Left lung (tissue), 10 donors: ENCODE measurements around the gene WNK1. TPM values are rescaled to one million over a fixed set of nuclear protein-coding genes. Genes with fewer than 3 reads are reported as not detected.

ENCODE experiments used
- ATAC-seq: fragments of 200-7000 bp; cut with Tn5 transposase; one replicate; pipeline ENCODE4 v1.9.1; 2020; ENCODE audit warnings: moderate library complexity
- DNase-seq, 4 donors: peaks; one replicate each; pipeline ENCODE4 v3.0.0-alpha.2; 2013 to 2020
- H3K27ac ChIP-seq, 2 donors: fragments of 200-600 bp; sonication (generic) in 1 of 2; one replicate each; pipeline versions ENCODE4 v1.5.0 to v1.8.0; 2020 to 2021
- H3K27me3 ChIP-seq, 2 donors: fragments of 200-600 bp; sonication (generic) in 1 of 2; one replicate each; pipeline versions ENCODE4 v1.5.0 to v1.8.0; 2020 to 2021
- H3K36me3 ChIP-seq, 2 donors: fragments of 200-600 bp; sonication (generic) in 1 of 2; one replicate each; pipeline versions ENCODE4 v1.5.0 to v1.8.0; 2020 to 2021
- H3K4me1 ChIP-seq, 2 donors: fragments of 200-600 bp; one replicate each; pipeline ENCODE4 v1.8.0; 2021
- H3K4me3 ChIP-seq, 2 donors: fragments of 200-600 bp; sonication (generic) in 1 of 2; one replicate each; pipeline versions ENCODE4 v1.5.0 to v1.8.0; 2020 to 2021; ENCODE audit warnings: mild to moderate bottlenecking in 1 of 2
- H3K9me3 ChIP-seq, 2 donors: fragments of 200-600 bp; sonication (generic) in 1 of 2; one replicate each; pipeline versions ENCODE4 v1.5.0 to v1.8.0; 2020 to 2021
- intact Hi-C, 2 donors: fragments of 100-400 bp; cut with DNase I; formaldehyde crosslinking; loops; one replicate each; pipeline versions ENCODE4 v1.11.2 to v1.14.2; 2022
- polyA plus RNA-seq, 6 donors: library from polyadenylated mRNA; unstranded; fragments of 120-200 nt; gene quantifications; one replicate each; pipeline ENCODE4 v1.2.1, GENCODE V29; 2013; ENCODE audit not compliant: insufficient read length in 6 of 6
- total RNA-seq, 2 donors: library from RNA; stranded (reverse); fragmentation: NEBNext Ultra II Directional; extraction: Animal tissue kit (Norgen Biotek cat#: 25700); gene quantifications; one replicate each; pipeline ENCODE4 v1.2.1, GENCODE V29; 2021
- TF ChIP-seq, protein P1 (sequence below), 2 donors: fragments of 200-600 bp; sonication (generic) in 1 of 2; IDR thresholded peaks; one replicate each; pipeline versions ENCODE4 v1.5.0 to v1.8.0; 2021; ENCODE audit warnings: antibody characterized with exemption in 2 of 2
- donor health status: DM: no; HTN: yes; CAD: no.
- donor health status: DM: no; HTN: no; CAD: no.

WNK1 gene
- total and polyA plus RNA-seq, 8 donors, result 94.4 to 245 (median 111) TPM

DNA sequence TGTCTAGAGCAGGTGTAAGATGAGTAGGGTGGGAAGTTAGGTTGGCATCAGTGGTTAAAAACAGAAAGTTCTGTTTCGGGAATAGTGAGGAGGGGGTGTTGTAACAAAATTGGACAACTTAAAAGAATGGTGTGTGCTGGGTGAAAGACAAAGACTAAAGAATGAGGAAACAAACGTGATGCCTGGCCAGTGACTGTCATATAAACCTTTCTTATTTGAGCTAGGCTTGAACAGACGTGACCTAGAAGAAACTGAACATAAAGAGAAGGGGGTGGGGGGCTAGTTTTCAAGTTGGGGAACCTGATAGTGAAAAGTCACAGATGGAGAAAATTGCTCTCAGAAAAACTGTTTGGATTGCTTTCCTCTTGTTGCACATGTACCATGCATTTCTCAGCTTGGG is 157.5 kb downstream of the WNK1 start:
- no peaks in the 10 kb centered on the region for H3K9me3 ChIP-seq
- ATAC-seq (no peak), DNase-seq (no peak)
- no peak overlapping the region for H3K4me3 ChIP-seq
- peaks cover 8 to 98% of the 10 kb centered on the region in 2 donors for H3K36me3 ChIP-seq
- TF ChIP-seq, protein P1, sequence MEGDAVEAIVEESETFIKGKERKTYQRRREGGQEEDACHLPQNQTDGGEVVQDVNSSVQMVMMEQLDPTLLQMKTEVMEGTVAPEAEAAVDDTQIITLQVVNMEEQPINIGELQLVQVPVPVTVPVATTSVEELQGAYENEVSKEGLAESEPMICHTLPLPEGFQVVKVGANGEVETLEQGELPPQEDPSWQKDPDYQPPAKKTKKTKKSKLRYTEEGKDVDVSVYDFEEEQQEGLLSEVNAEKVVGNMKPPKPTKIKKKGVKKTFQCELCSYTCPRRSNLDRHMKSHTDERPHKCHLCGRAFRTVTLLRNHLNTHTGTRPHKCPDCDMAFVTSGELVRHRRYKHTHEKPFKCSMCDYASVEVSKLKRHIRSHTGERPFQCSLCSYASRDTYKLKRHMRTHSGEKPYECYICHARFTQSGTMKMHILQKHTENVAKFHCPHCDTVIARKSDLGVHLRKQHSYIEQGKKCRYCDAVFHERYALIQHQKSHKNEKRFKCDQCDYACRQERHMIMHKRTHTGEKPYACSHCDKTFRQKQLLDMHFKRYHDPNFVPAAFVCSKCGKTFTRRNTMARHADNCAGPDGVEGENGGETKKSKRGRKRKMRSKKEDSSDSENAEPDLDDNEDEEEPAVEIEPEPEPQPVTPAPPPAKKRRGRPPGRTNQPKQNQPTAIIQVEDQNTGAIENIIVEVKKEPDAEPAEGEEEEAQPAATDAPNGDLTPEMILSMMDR (IDR thresholded peaks at IDR 0.05), result no peak
- H3K4me1 ChIP-seq, result peaks cover 0 to 21% of the 10 kb centered on the region in 2 donors
- no peak overlapping the region for H3K27ac ChIP-seq
- intact Hi-C loops, result no loop called here
- H3K27me3 ChIP-seq, result no peaks in the 10 kb centered on the region

DNA sequence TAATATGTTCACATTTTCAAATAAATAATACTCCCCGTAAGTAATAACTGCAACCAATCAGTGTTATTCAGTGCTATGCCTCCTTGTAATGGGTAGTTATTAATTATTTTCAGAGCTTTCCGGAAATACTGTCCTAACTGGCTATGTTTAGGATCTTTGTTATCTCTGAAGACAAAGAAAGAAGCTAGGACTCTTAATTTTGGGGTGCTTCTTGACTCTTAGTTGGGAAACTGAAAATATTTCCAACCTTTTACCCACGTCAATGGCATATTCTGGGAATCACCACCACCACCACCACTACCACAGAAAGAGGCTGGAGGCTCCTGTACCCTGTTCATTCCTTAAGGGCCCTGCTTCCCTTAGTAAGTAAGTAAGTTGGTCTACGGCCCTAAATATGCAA is 158.0 kb downstream of the WNK1 start:
- ATAC-seq, result no peak
- TF ChIP-seq, protein P1 (IDR thresholded peaks at IDR 0.05), result no peak
- no peak overlapping the region for H3K27ac ChIP-seq

DNA sequence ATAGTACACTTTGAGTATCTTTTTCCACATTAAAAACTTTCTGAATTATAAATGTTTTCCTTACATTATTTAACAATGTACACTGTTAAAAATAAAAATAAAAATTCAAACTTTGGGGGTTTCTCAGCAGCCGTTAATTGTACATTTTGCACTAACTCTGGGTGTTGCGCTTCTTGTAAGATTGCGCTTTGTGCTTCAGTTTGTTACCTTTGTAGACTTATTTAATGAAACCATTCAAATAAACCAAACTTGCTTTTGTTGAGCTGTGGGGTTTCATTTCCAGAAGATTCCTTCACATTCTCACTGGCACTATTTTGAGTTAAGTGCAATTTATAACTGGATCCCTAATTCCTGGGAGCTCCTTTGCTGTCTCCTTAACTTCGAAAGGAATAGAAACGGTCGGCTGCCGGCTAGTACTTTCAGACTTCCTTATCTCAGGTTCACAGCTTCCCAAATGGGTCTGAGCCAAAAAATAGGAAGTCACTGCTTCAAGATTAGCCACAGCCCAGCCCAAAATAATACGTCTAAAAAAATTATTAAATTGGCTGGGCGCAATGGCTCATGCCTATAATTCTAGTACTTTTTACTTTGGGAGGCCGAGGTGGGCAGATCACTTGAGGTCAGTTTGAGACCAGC is 158.9 kb downstream of the WNK1 start:
- DNase-seq, result no peak
- Histone ChIP-seq H3K27ac (peak overlapping the region in 1 of 2 donors; percentile 18), H3K4me3 (no peak overlapping the region), H3K27me3 (no peaks in the 10 kb centered on the region), H3K36me3 (peaks cover 8 to 98% of the 10 kb centered on the region in 2 donors), H3K9me3 (no peaks in the 10 kb centered on the region), H3K4me1 (peaks cover 0 to 18% of the 10 kb centered on the region in 2 donors)
- intact Hi-C loops, result no loop called here
- TF ChIP-seq, protein P1 (IDR thresholded peaks at IDR 0.05), result no peak
- ATAC-seq, result no peak

More for the DNA sequence above, 158.0 kb downstream of the WNK1 start:
- no peaks in the 10 kb centered on the region for H3K9me3 ChIP-seq
- DNase-seq, result no peak
- H3K36me3 ChIP-seq, result peaks cover 8 to 98% of the 10 kb centered on the region in 2 donors
- H3K4me3 ChIP-seq, result no peak overlapping the region
- H3K27me3 ChIP-seq, result no peaks in the 10 kb centered on the region
- peaks cover 0 to 21% of the 10 kb centered on the region in 2 donors for H3K4me1 ChIP-seq
- intact Hi-C loops, result no loop called here

DNA sequence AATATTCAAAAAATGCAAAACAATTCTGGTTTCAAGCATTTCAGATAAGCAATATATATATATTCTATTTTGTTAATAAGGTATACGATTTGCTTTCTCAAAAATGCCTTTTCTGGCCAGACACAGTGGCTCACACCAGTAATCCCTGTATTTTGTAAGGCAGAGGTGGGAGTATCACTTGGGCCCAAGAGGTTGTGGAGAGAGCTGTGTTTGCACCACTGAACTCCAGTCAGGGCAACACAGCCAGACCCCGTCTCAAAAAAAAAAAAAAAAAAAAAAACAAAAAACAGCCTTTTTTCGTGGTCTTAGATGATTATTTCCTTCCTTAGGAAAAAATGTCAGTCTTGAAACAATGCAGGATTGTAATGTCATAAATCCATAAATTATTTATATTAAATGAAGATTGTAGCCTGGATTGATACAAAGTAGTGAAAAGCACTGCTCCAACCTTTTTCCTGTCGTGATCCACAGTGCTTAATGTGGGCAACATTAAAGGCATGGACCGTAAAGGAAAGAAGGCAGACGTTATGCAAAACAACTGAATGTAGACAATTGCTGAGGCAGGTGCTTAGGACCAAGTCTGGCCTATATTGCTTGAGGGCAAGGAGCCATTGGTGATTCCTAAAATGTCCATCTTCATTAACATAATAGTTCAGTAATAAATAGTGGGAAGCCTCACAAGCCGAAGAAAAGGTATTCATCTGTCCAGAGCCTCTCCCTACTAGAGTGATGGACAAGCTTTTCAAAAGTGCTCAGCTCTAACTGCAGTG is 160.3 kb downstream of the WNK1 start:
- TF ChIP-seq, protein P1 (IDR thresholded peaks at IDR 0.05), result no peak
- Histone ChIP-seq H3K9me3 (no peaks in the 10 kb centered on the region), H3K4me1 (peaks cover 0 to 18% of the 10 kb centered on the region in 2 donors), H3K4me3 (no peak overlapping the region), H3K27me3 (no peaks in the 10 kb centered on the region), H3K27ac (no peak overlapping the region), H3K36me3 (peaks cover 8 to 96% of the 10 kb centered on the region in 2 donors)
- ATAC-seq (no peak), DNase-seq (no peak)
- intact Hi-C loops, result no loop called here
